AG04449 (cell line): Measurements from ENCODE around the gene DHRS3.

Source experiments
- CTCF ChIA-PET: fragments of 350-600 bp; formaldehyde crosslinking; extraction: SDS; loops from one replicate; lab custom pipeline; 2021; ENCODE audit warnings: antibody characterized with exemption; lab: Yijun Ruan, JAX
- POLR2A ChIA-PET: fragments of 400-600, 350-600 bp; formaldehyde crosslinking; extraction: SDS; loops from one replicate; lab custom pipeline; 2020; ENCODE audit warnings: antibody characterized with exemption, inconsistent platforms; lab: Yijun Ruan, JAX
- DNase-seq: peaks from one replicate; pipeline ENCODE4 v3.0.0-alpha.2; 2010; ENCODE audit warnings: low read depth, low spot score
- H3K4me3 ChIP-seq: 2 replicates; pipeline ENCODE4 v1.5.1; 2011; ENCODE audit warnings: low read depth, mild to moderate bottlenecking, control low read depth, low read length
- TF ChIP-seq, protein P1 (sequence below): IDR thresholded peaks from one replicate; pipeline ENCODE4 v1.5.1; 2011; ENCODE audit warnings: mild to moderate bottlenecking, moderate library complexity, low read length, control low read depth, inconsistent platforms; ENCODE audit not compliant: insufficient read depth; ENCODE audit errors: missing control alignments

Gene DHRS3

DNA sequence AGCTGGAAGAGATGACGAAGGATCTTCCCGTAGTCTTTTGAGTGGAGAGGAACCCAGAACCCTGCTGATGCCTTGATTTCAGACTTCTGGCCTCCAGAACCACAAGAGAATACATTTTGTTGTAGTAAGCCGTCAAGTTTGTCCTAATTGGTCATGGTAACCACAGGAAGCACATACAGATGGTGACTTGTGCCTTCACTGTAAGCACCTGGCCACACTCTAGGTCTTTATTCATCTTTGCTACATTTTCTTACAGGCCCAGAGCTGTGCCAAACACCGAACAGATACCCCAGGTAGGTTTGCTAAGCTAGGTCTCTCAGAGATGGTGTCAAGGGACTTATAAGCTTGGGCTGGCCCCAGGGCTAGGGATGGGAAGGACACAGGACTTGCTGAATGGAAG is 4.8 kb downstream of the DHRS3 start:
- ChIA-PET POLR2A (interaction anchor here (0.5 to 0.7 kb wide), 2 partner anchors 44 to 244 kb away, joined by 3 to 4 read pairs; no protein-coding TSS in a partner anchor), CTCF (interaction anchor here (2.9 to 3.3 kb wide), 2 partner anchors 12 to 15 kb away, joined by 9 to 14 read pairs; no protein-coding TSS in a partner anchor)
- DNase-seq: no peak
- H3K4me3 ChIP-seq: no peak overlapping the region
- TF ChIP-seq, protein P1, sequence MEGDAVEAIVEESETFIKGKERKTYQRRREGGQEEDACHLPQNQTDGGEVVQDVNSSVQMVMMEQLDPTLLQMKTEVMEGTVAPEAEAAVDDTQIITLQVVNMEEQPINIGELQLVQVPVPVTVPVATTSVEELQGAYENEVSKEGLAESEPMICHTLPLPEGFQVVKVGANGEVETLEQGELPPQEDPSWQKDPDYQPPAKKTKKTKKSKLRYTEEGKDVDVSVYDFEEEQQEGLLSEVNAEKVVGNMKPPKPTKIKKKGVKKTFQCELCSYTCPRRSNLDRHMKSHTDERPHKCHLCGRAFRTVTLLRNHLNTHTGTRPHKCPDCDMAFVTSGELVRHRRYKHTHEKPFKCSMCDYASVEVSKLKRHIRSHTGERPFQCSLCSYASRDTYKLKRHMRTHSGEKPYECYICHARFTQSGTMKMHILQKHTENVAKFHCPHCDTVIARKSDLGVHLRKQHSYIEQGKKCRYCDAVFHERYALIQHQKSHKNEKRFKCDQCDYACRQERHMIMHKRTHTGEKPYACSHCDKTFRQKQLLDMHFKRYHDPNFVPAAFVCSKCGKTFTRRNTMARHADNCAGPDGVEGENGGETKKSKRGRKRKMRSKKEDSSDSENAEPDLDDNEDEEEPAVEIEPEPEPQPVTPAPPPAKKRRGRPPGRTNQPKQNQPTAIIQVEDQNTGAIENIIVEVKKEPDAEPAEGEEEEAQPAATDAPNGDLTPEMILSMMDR: no peak

DNA sequence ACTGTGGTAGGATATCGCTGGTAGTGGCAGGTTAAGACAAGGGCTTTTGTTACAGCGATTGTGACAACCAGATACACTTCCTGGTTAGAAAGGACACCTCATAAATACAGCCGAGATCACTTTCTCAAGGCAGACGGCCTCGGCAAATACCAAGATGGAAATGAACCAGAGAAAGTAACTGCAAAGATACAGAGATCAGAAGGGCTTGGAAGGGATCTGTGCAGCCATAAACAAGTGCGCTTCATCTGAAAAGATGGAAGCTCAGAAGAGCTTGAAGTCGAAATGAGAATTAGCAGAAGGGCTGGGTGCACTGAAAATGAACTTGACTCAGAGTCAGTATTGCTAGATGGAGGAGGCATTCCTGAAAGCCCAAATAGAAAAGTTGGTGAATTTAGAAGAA is 7.1 kb downstream of the DHRS3 start:
- CTCF ChIA-PET: interaction anchor here (1.1 to 3.3 kb wide), 5 partner anchors 9 to 334 kb away, joined by 3 to 14 read pairs (median 6); no protein-coding TSS in a partner anchor
- no peak for DNase-seq
- TF ChIP-seq, protein P1: no peak
- no peak overlapping the region for H3K4me3 ChIP-seq
- POLR2A ChIA-PET: no interaction called here

DNA sequence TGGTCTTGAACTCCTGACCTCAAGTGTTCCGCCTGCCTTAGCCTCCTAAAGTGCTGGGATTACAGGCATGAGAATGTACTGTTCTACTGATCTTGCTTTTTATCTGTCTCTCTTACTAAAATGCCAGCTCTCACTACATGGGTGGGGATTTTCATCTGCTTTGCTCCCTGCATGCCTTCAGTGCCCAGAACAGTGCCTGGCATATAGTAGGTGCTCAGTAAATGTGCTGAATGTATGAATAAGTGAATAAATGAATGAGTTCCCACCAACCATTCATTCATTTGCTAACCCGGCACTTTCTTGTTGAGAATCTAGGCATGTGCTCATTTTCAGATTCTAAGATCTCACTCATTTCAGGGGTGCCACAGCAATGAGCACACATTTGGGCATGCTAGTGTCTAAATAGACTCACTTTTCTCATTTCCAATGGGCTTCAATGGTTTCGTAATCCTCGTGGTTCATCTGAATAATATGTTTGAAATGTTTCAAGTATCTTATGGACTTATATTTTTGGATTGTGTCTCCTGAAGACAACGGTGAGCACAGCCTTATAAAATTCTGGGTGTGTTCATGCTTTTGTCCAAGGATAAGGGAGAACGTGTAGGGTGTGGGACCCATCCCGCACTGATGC is 7.6 kb downstream of the DHRS3 start:
- H3K4me3 ChIP-seq: no peak overlapping the region
- DNase-seq: no peak
- TF ChIP-seq, protein P1: no peak
- POLR2A ChIA-PET: no interaction called here
- CTCF ChIA-PET: interaction anchor here (0.8 to 2.9 kb wide), 5 partner anchors 9 to 297 kb away, joined by 3 to 14 read pairs (median 3); no protein-coding TSS in a partner anchor

DNA sequence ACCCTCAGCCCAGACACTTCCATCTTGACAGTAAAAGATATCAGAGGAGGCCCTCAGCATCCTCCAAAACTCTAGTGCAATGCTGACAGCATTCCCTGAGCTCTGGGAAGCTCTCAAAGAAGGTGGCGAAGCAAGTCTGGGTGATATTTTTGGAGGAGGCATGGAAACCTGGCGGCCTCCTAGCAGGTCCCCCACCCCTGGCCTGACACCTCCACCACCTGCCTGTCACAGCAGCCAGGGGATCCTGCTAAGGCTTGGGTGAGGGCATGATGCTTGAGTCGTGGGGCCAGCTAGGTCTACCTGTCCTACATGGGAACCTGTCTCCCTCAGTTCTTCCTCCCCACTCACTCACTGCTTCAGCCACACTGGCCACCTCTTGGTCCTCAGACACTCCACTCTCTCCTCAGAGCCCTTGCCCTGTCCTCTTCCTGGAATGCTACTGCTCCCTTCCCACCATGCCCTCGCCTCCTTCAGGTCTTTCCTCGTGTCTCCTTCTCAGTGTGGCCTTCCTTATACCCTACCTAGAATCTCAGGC is 8.5 kb downstream of the DHRS3 start:
- ChIA-PET POLR2A (interaction anchor here (0.7 kb wide), 1 partner anchor 13 kb away, joined by 3 read pairs; no protein-coding TSS in a partner anchor), CTCF (interaction anchor here (0.7 to 1.5 kb wide), 5 partner anchors 8 to 296 kb away, joined by 3 to 4 read pairs (median 3); no protein-coding TSS in a partner anchor)
- no peak overlapping the region for H3K4me3 ChIP-seq
- DNase-seq: no peak
- TF ChIP-seq, protein P1: no peak

DNA sequence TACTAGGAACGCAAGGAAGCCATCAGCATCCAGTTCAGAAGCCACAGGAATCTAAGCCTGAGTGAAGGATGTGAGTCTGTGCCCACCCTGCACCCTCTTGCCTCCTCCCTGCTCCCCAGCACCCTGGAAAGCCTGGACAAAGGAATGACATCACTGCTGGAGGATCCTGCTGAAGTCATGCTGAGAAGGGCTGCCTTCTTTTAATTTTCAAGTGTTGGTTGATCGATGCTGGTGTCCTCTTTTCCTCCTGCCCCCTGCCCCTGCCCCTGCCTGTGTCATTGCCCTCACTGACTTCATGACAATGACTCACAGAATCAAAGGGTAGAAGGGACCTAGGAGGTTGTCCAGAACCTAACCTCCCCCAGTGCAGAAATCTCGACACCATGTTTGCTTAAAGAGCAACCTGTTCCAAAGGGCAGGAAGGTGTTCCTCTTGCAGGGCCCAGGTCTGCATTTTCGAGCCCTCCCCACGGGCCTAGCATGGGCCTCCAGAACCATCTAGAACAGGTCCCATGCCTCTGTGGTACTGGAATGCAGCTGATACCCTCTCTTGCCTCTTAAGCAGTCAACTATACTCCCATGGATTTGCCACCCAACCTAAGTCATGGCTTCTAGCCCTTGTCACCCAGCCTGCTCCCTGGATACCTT is 9.6 kb downstream of the DHRS3 start:
- H3K4me3 ChIP-seq: no peak overlapping the region
- CTCF ChIA-PET: interaction anchor here (0.7 kb wide), 2 partner anchors 50 to 201 kb away, joined by 3 read pairs; no protein-coding TSS in a partner anchor
- DNase-seq: no peak
- POLR2A ChIA-PET: interaction anchor here (0.7 kb wide), 1 partner anchor 12 kb away, joined by 3 read pairs; no protein-coding TSS in a partner anchor
- TF ChIP-seq, protein P1: no peak

DNA sequence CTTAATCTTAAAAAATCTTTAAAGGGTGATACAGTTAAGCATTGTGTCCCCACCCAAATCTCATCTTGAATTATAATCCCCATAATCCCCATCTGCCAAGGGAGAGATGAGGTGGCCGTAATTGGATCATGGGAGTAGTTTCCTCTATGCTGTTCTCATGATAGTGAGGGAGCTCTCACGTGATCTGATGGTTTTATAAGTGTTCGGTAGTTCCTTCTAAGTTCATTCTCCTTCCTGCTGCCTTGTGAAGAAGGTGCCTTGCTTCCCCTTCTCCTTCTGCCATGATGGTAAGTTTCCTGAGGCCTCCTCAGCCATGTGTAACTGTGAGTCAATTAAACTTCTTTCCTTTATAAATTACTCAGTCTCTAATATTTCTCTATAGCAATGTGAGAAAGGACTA is 10.7 kb downstream of the DHRS3 start:
- POLR2A ChIA-PET: no interaction called here
- CTCF ChIA-PET: no interaction called here
- DNase-seq: no peak

More for the DNA sequence above, 10.7 kb downstream of the DHRS3 start:
- H3K4me3 ChIP-seq: no peak overlapping the region
- TF ChIP-seq, protein P1: no peak
